A375 (cell line): Measurements from ENCODE around the gene PAPOLB. TPM values are rescaled to one million over a fixed set of nuclear protein-coding genes. Genes with fewer than 3 reads are reported as not detected.

Experiments
- small RNA-seq: library from RNA; depleted of rRNA; stranded (forward); fragments of <200 nt; gene quantifications from one replicate; pipeline ENCODE3, GENCODE V24; 2014
- total RNA-seq: library from RNA; depleted of rRNA; stranded (reverse); fragments of >200 nt; shearing (Covaris generic); gene quantifications from 2 replicates; pipeline ENCODE4 v1.2.3, GENCODE V29; 2014; rRNA removed

Gene PAPOLB
- not detected in 2 replicates for total RNA-seq

GRCh38 chr7:4861673-4862072 lies at the start of gene PAPOLB:
TSS of gene PAPOLB (minus strand) at chr7:4862030. CDS start at chr7:4861810, 220 bp downstream.

GRCh38 chr7:4883372-4884144 lies 21.7 kb upstream of the PAPOLB start, which contains the start of gene RADIL:
TSS of gene RADIL (minus strand) at chr7:4883716. CDS start at chr7:4878139, 5,577 bp downstream.

Small RNA genes within 50 kb of the gene (small RNA-seq; reads per million reads assigned to genes)
- gene RF00019, result not detected

Other genes with a start within 250 kb of the PAPOLB start
- gene FOXK1, start 179.7 kb downstream of the PAPOLB start, total RNA-seq, result 21.0 and 24.0 TPM in 2 replicates
- gene AP5Z1, start 86.4 kb downstream of the PAPOLB start, total RNA-seq, result 22.5 and 29.1 TPM in 2 replicates
- 0.04 TPM in 1 of 2 replicates, not detected in the other for gene RADIL, start 21.7 kb upstream of the PAPOLB start, total RNA-seq
- not detected in 2 replicates for gene MMD2, start 97.2 kb upstream of the PAPOLB start, total RNA-seq
- 9.8 and 10.2 TPM in 2 replicates for gene RBAK, start 183.8 kb upstream of the PAPOLB start, total RNA-seq